H9 (cell line): ENCODE results near the gene THBS2. TPM values are rescaled to one million over a fixed set of nuclear protein-coding genes. Genes with fewer than 3 reads are reported as not detected.

ENCODE experiments used
- DNase-seq: peaks from one replicate; pipeline ENCODE4 v3.0.0-alpha.2; 2017
- H2AFZ ChIP-seq: one replicate; pipeline ENCODE4 v1.6.1; 2013; ENCODE audit warnings: mild to moderate bottlenecking, low read length, control low read depth, moderate library complexity
- H2AK5ac ChIP-seq: 2 replicates; pipeline ENCODE4 v1.6.1; 2013; ENCODE audit warnings: low read length, control low read depth, mixed read lengths; ENCODE audit not compliant: insufficient read length
- H2BK120ac ChIP-seq: one replicate; pipeline ENCODE4 v1.6.1; 2013; ENCODE audit warnings: low read depth, mild to moderate bottlenecking, low read length, control low read depth, inconsistent platforms; ENCODE audit not compliant: poor library complexity, severe bottlenecking
- H2BK12ac ChIP-seq: 2 replicates; pipeline ENCODE4 v1.6.1; 2013; ENCODE audit warnings: low read length, control low read depth, mixed read lengths, low read depth; ENCODE audit not compliant: insufficient read length
- H2BK15ac ChIP-seq: 2 replicates; pipeline ENCODE4 v1.6.1; 2013; ENCODE audit warnings: low read depth, low read length, control low read depth
- H2BK20ac ChIP-seq: one replicate; pipeline ENCODE4 v1.6.1; 2013; ENCODE audit warnings: low read depth, mild to moderate bottlenecking, low read length, control low read depth, inconsistent platforms; ENCODE audit not compliant: poor library complexity, severe bottlenecking
- H2BK5ac ChIP-seq: 2 replicates; pipeline ENCODE4 v1.6.1; 2013; ENCODE audit warnings: low read length, control low read depth, mixed read lengths; ENCODE audit not compliant: insufficient read length
- H3K14ac ChIP-seq: 2 replicates; pipeline ENCODE4 v1.6.1; 2013; ENCODE audit warnings: low read length, control low read depth; ENCODE audit not compliant: insufficient read depth
- H3K18ac ChIP-seq: 2 replicates; pipeline ENCODE4 v1.6.1; 2013; ENCODE audit warnings: low read depth, mild to moderate bottlenecking, mixed read lengths, low read length, control low read depth; ENCODE audit not compliant: insufficient read length
- H3K23ac ChIP-seq: 2 replicates; pipeline ENCODE4 v1.6.1; 2013; ENCODE audit warnings: low read length, control low read depth, mixed read lengths, low read depth; ENCODE audit not compliant: insufficient read length
- H3K23me2 ChIP-seq: 2 replicates; pipeline ENCODE4 v1.6.1; 2013; ENCODE audit warnings: low read depth, mild to moderate bottlenecking, mixed read lengths, low read length, control low read depth; ENCODE audit not compliant: insufficient read length, poor library complexity, severe bottlenecking
- H3K27ac ChIP-seq: 2 replicates; pipeline ENCODE4 v1.5.1; 2013; ENCODE audit warnings: low read length, control low read depth, mixed read lengths, low read depth; ENCODE audit not compliant: insufficient read length
- H3K27me3 ChIP-seq: 2 replicates; pipeline ENCODE4 v1.6.1; 2013; ENCODE audit warnings: low read length, control low read depth, inconsistent platforms; ENCODE audit not compliant: insufficient read depth
- H3K4ac ChIP-seq: 2 replicates; pipeline ENCODE4 v1.6.1; 2013; ENCODE audit warnings: low read depth, mild to moderate bottlenecking, control low read depth, inconsistent platforms, low read length, moderate library complexity
- H3K4me1 ChIP-seq: 2 replicates; pipeline ENCODE4 v1.6.1; 2013; ENCODE audit warnings: low read length, control low read depth, inconsistent platforms; ENCODE audit not compliant: insufficient read depth
- H3K4me2 ChIP-seq: 2 replicates; pipeline ENCODE4 v1.6.1; 2013; ENCODE audit warnings: low read length, control low read depth, mixed read lengths; ENCODE audit not compliant: insufficient read length, insufficient read depth
- H3K56ac ChIP-seq: 2 replicates; pipeline ENCODE4 v1.6.1; 2013; ENCODE audit warnings: low read depth, mild to moderate bottlenecking, mixed read lengths, low read length, control low read depth; ENCODE audit not compliant: insufficient read length
- H3K79me1 ChIP-seq: 2 replicates; pipeline ENCODE4 v1.6.1; 2013; ENCODE audit warnings: low read depth, mild to moderate bottlenecking, moderate library complexity, low read length, control low read depth, inconsistent platforms; ENCODE audit not compliant: insufficient read depth, poor library complexity, severe bottlenecking
- H3K79me2 ChIP-seq: 2 replicates; pipeline ENCODE4 v1.6.1; 2013; ENCODE audit warnings: low read length, control low read depth, inconsistent platforms; ENCODE audit not compliant: insufficient read depth
- H3K9ac ChIP-seq: 2 replicates; pipeline ENCODE4 v1.6.1; 2013; ENCODE audit warnings: low read length, control low read depth, mixed read lengths; ENCODE audit not compliant: insufficient read length; ENCODE audit errors: extremely low read depth
- H3K9me3 ChIP-seq: one replicate; pipeline ENCODE4 v1.6.1; 2013; ENCODE audit warnings: low read depth, low read length, inconsistent platforms; ENCODE audit not compliant: control insufficient read depth
- H3T11ph ChIP-seq: one replicate; pipeline ENCODE4 v1.6.1; 2013; ENCODE audit warnings: mild to moderate bottlenecking, low read length, control low read depth, inconsistent platforms
- H4K20me1 ChIP-seq: one replicate; pipeline ENCODE4 v1.6.1; 2013; ENCODE audit not compliant: control insufficient read depth, insufficient read length, insufficient read depth
- H4K5ac ChIP-seq: 2 replicates; pipeline ENCODE4 v1.6.1; 2013; ENCODE audit warnings: low read depth, mild to moderate bottlenecking, mixed read lengths, low read length, control low read depth; ENCODE audit not compliant: insufficient read length
- H4K8ac ChIP-seq: replicated peaks from 2 replicates; pipeline ENCODE4 v1.6.1; 2013; ENCODE audit warnings: low read length, control low read depth, mixed read lengths, low read depth; ENCODE audit not compliant: insufficient read length
- H4K91ac ChIP-seq: 2 replicates; pipeline ENCODE4 v1.6.1; 2013; ENCODE audit warnings: low read depth, mild to moderate bottlenecking, moderate library complexity, mixed read lengths, low read length, control low read depth; ENCODE audit not compliant: insufficient read length
- H3K27ac Mint-ChIP-seq, 3 experiments: 2 replicates in 2 of 3; 3 replicates in 1 of 3; pipeline ENCODE4 v1.8.0; 2020 to 2021; ENCODE audit warnings: mixed read lengths in 3 of 3, mild to moderate bottlenecking in 1 of 3, moderate library complexity in 1 of 3
- H3K27me3 Mint-ChIP-seq: 2 replicates; pipeline ENCODE4 v1.8.0; 2021; ENCODE audit warnings: low read depth, mild to moderate bottlenecking, moderate library complexity, mixed read lengths
- H3K36me3 Mint-ChIP-seq, 3 experiments: 2 replicates in 2 of 3; 3 replicates in 1 of 3; pipeline ENCODE4 v1.8.0; 2020 to 2021; ENCODE audit warnings: low read depth in 3 of 3, mixed read lengths in 3 of 3; ENCODE audit not compliant: insufficient read depth in 1 of 3
- H3K4me1 Mint-ChIP-seq, 2 experiments: 2 replicates each; pipeline ENCODE4 v1.8.0; 2020; ENCODE audit warnings: mixed read lengths in 2 of 2
- H3K4me3 Mint-ChIP-seq, 2 experiments: 2 replicates in 1 of 2; 3 replicates in 1 of 2; pipeline ENCODE4 v1.8.0; 2020 to 2021; ENCODE audit warnings: mild to moderate bottlenecking in 2 of 2, mixed read lengths in 2 of 2, moderate library complexity in 1 of 2
- H3K9me3 Mint-ChIP-seq, 2 experiments: 2 replicates in 1 of 2; 3 replicates in 1 of 2; pipeline ENCODE4 v1.8.0; 2020; ENCODE audit warnings: mild to moderate bottlenecking in 2 of 2, mixed read lengths in 2 of 2, moderate library complexity in 1 of 2
- CTCF ChIP-seq: fragments of 200-600 bp; sonication (generic); conservative IDR thresholded peaks from 3 replicates; pipeline ENCODE4 v1.8.0; 2021; ENCODE audit warnings: antibody characterized with exemption, mild to moderate bottlenecking
- WGBS: extraction: QIAGEN DNeasy Blood & Tissue Kit; methylation state at CpG from one replicate; pipeline ENCODE4 v1.1.7; 2013; ENCODE audit warnings: missing lambda C conversion rate, low lambda C conversion rate, mixed read lengths; ENCODE audit not compliant: insufficient read length; ENCODE audit errors: extremely low coverage; 5-methylcytosine and 5-hydroxymethylcytosine counted together
- total RNA-seq: library from RNA; stranded (reverse); gene quantifications from 2 replicates; pipeline ENCODE4 v1.2.1, GENCODE V29; 2021

The THBS2 gene
- total RNA-seq, 1 experiment from 2014 or later: 14.7 TPM

- no peaks in the 10 kb centered on the region for H3K79me2 ChIP-seq
- peaks cover 3% of the 10 kb centered on the region for H3K23me2 ChIP-seq
- no peak overlapping the region for H3K23ac ChIP-seq
- no peak overlapping the region for H2AK5ac ChIP-seq
- H3K18ac ChIP-seq: no peak overlapping the region
- H2BK120ac ChIP-seq: no peak overlapping the region
- no CpG with 5 or more reads among the region's 25 CpGs for WGBS
- Mint-ChIP-seq H3K27me3 (peaks cover 4% of the 10 kb centered on the region), H3K4me3 (no peak overlapping the region), H3K27ac (no peak overlapping the region; a peak in 1 of 7 replicates), H3K9me3 (no peaks in the 10 kb centered on the region; a peak in 1 of 5 replicates), H3K36me3 (no peaks in the 10 kb centered on the region; a peak in 1 of 7 replicates), H3K4me1 (peaks cover 6 to 10% of the 10 kb centered on the region in 2 experiments)
- H3K4me1 ChIP-seq: no peaks in the 10 kb centered on the region
- no peak for TF ChIP-seq CTCF
- H3K79me1 ChIP-seq: no peaks in the 10 kb centered on the region
- H2BK15ac ChIP-seq: no peak overlapping the region
- H3K27me3 ChIP-seq: no peaks in the 10 kb centered on the region
- H4K91ac ChIP-seq: no peak overlapping the region
- no peaks in the 10 kb centered on the region for H3K9me3 ChIP-seq
- no peak overlapping the region for H3K27ac ChIP-seq
- no peak overlapping the region for H3K4me2 ChIP-seq
- no peak overlapping the region for H2BK12ac ChIP-seq
- H3K4ac ChIP-seq: no peak overlapping the region
- no peak overlapping the region for H3T11ph ChIP-seq
- H2BK20ac ChIP-seq: no peak overlapping the region
- H3K56ac ChIP-seq: no peak overlapping the region
- no peak for DNase-seq
- H3K14ac ChIP-seq: no peak overlapping the region
- no peak overlapping the region for H4K5ac ChIP-seq
- H4K8ac ChIP-seq: no peak overlapping the region
- H2BK5ac ChIP-seq: no peak overlapping the region
- H4K20me1 ChIP-seq: peaks cover 2% of the 10 kb centered on the region
- H3K9ac ChIP-seq: no peak overlapping the region
- H2AFZ ChIP-seq: no peak overlapping the region
Observed at GRCh38 chr6:169173532-169174268, 79.9 kb downstream of the THBS2 start.
